Measurements from ENCODE around the gene CCNE1.
A peak's percentile ranks its signal among the peaks of the same experiment; 100 is the strongest.

The CCNE1 gene

GRCh38 chr19:29805031-29805965 is 6.5 kb upstream of the CCNE1 start (continued):
- no peak for TF ChIP-seq TSHZ1 (tag by site-specific recombination; IDR thresholded peaks at IDR 0.05; ENCODE audit: borderline replicate concordance)
- 0 out of 2 replicates have a peak, but pooled peaks have one; percentile 34 for TF ChIP-seq ZNF366 (tag by site-specific recombination; conservative IDR thresholded peaks at IDR 0.05)
- TF ChIP-seq ZNF621 (tag by site-specific recombination; IDR thresholded peaks at IDR 0.05): no peak
- TF ChIP-seq ZNF473 (tag by site-specific recombination; IDR thresholded peaks at IDR 0.05): no peak
- TF ChIP-seq ZNF660 (tag by site-specific recombination; IDR thresholded peaks at IDR 0.05): no peak
- TF ChIP-seq ZSCAN16 (tag by site-specific recombination; IDR thresholded peaks at IDR 0.05): no peak
- no peak for TF ChIP-seq ZEB2 (tag by site-specific recombination; IDR thresholded peaks at IDR 0.05)

GRCh38 chr19:29806098-29806866 is 5.5 kb upstream of the CCNE1 start:
- no peaks in the 10 kb centered on the region for H3K9me3 ChIP-seq (ENCODE audit: control insufficient read depth, insufficient read depth, low read depth, low read length)
- ChIA-PET CTCF (interaction anchor here (0.6 to 2.4 kb wide), 9 partner anchors 34 to 94 kb away, joined by 3 to 10 read pairs (median 3); no protein-coding TSS in a partner anchor), POLR2A (interaction anchor here (2.1 kb wide), 1 partner anchor 39 kb away, joined by 18 read pairs; no protein-coding TSS in a partner anchor)
- H3K36me3 ChIP-seq (ENCODE audit: control insufficient read depth in 2 of 2, insufficient read depth in 1 of 2, low read length in 2 of 2): no peaks in the 10 kb centered on the region
- H3K4me1 ChIP-seq (ENCODE audit: control insufficient read depth, insufficient read depth, low read length): peaks cover 6% of the 10 kb centered on the region
- H3K4me3 ChIP-seq (ENCODE audit: low read depth, low read length): no peak overlapping the region
- no peak overlapping the region for H3K27ac ChIP-seq (ENCODE audit: extremely low read depth, low read depth, low read length)
- TF ChIP-seq ZNF148 (tag by site-specific recombination; IDR thresholded peaks at IDR 0.05; ENCODE audit: borderline replicate concordance): no peak
- TF ChIP-seq ZNF518A (tag by site-specific recombination; conservative IDR thresholded peaks at IDR 0.05; ENCODE audit: low read depth): peak; percentile 43; the same call in 1 of the 2 replicates
- 0 out of 2 replicates have a peak, but pooled peaks have one; percentile 20 for TF ChIP-seq ZNF362 (tag by site-specific recombination; IDR thresholded peaks at IDR 0.05)
- peak; percentile 56; the same call in 1 of the 2 replicates for TF ChIP-seq YY1 (tag by site-specific recombination; IDR thresholded peaks at IDR 0.05)
- TF ChIP-seq SP2 (tag by site-specific recombination; IDR thresholded peaks at IDR 0.05): peak; percentile 62
- TF ChIP-seq PATZ1 (tag by site-specific recombination; IDR thresholded peaks at IDR 0.05): 0 out of 2 replicates have a peak, but pooled peaks have one; percentile 16
- TF ChIP-seq ZNF585B (tag by site-specific recombination; IDR thresholded peaks at IDR 0.05): no peak
- peak; percentile 74 for TF ChIP-seq EGR2 (tag by site-specific recombination; IDR thresholded peaks at IDR 0.05; ENCODE audit: low read depth)
- TF ChIP-seq ZFHX2 (tag by site-specific recombination; conservative IDR thresholded peaks at IDR 0.05): peak; percentile 76

Data from HEK293 (cell line).